Measurements from ENCODE around the gene LRBA.
"Not testable (repeated sequence)": the region's sequence is repeated elsewhere in the genome, so short reads cannot be mapped to it uniquely, and the experiment has no call there.

LRBA gene

DNA sequence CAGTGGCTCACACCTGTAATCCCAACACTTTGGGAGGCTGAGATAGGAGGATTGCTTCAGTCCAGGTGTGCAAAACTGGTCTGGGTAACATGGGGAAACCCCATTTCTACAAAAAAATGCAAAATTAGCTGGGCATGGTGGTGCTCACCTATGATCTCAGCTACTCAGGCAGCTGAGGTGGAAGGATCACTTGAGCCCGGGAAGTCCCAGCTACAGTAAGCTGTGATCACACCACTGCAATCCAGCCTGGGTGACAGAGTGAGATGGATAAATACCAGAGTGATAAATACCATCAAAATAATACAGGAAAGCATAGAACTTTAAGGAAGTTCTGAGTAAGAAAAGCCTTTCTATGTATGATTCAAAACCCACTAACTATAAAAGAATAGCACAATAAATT is 52.8 kb downstream of the LRBA start:
- DNase-seq (ENCODE audit: insufficient read length): no peak
- no peak for FAIRE-seq
- TF ChIP-seq POLR2A (IDR thresholded peaks at IDR 0.05; ENCODE audit: low read depth, low read length): no peak
- TF ChIP-seq POLR2AphosphoS5 (IDR thresholded peaks at IDR 0.05; ENCODE audit: low read depth, low read length): no peak
- no peak for TF ChIP-seq TAF1 (IDR thresholded peaks at IDR 0.05; ENCODE audit: borderline replicate concordance, low read depth, low read length)

DNA sequence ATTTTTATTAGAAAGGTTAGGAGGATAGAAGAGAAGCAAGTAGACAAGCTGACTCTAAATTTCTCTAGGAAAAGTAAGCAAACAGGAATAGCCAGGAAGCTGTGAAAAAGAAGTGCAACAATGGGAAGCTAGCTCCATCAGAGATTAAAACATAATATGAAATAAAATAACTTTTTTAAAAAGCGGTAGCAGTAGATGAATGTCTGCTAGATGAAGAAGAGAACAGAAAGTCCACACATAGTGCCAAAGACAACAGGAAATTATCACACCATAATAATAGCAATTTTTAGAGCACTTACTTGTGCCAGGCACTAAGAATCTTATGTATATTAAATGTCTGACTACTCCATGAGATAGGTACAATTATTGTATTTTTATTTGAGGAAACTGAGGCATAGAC is 53.5 kb downstream of the LRBA start:
- FAIRE-seq (no peak), DNase-seq (ENCODE audit: insufficient read length) (no peak)
- no peak for TF ChIP-seq TAF1 (IDR thresholded peaks at IDR 0.05; ENCODE audit: borderline replicate concordance, low read depth, low read length)
- no peak for TF ChIP-seq POLR2AphosphoS5 (IDR thresholded peaks at IDR 0.05; ENCODE audit: low read depth, low read length)
- no peak for TF ChIP-seq POLR2A (IDR thresholded peaks at IDR 0.05; ENCODE audit: low read depth, low read length)

DNA sequence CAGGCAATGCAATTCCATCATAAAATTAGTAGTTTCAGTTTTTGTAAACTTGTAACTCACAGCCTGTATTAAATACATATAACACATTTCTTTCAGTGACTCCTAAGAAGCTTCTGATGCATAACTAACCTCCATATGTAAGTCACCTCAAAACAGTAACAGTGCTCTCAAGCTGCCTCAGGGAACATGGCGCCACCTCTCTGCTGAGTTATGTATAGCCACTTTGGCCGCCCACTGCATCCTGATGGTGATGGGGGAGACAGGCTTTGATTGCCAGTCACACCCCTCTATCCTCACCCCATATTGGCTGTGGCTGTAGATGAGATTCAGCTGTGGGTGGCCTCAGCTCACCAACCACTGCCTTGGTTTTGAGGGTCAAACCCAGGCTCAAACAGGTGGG is 54.3 kb downstream of the LRBA start:
- TF ChIP-seq POLR2AphosphoS5 (IDR thresholded peaks at IDR 0.05; ENCODE audit: low read depth, low read length) (no peak), TAF1 (IDR thresholded peaks at IDR 0.05; ENCODE audit: borderline replicate concordance, low read depth, low read length) (no peak), POLR2A (IDR thresholded peaks at IDR 0.05; ENCODE audit: low read depth, low read length) (no peak)
- DNase-seq (ENCODE audit: insufficient read length) (no peak), FAIRE-seq (no peak)

DNA sequence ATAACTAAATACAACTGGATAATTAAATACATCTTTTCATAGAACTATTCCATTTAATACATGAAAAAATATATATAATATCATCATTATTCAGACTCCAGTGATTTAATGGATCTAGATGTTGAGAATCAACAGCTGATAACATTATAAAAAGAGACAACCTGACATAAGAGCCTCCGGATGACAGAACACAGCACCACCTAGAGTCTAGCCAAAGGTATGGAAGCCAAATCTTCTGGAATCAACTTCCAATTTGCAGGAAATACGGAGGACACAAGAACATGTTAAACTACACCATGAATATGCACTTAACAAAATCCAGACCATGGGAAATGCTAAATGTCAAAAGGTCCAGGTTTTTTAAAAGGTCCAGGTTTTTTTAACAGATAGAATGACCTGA is 55.0 kb downstream of the LRBA start:
- TF ChIP-seq POLR2A (IDR thresholded peaks at IDR 0.05; ENCODE audit: low read depth, low read length) (no peak), TAF1 (IDR thresholded peaks at IDR 0.05; ENCODE audit: borderline replicate concordance, low read depth, low read length) (no peak), POLR2AphosphoS5 (IDR thresholded peaks at IDR 0.05; ENCODE audit: low read depth, low read length) (no peak)
- no peak for FAIRE-seq

DNA sequence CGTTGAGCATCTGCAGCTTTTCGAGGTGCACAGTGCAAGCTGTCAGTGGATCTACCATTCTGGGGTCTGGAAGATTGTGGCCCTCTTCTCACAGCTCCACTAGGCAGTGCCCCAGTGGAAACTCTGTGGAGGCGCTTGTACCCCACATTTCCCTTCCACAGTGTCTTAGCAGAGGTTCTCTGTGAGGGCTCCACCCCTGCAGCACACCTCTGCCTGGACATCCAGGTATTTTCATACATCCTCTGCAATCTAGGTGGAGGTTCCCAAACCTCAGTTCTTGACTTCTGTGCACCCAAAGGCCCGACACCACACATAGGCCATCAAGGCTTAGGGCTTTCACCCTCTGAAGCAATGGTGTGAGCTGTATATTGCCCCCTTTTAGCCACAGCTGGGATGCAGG is 57.1 kb downstream of the LRBA start:
- not testable (repeated sequence) for FAIRE-seq; DNase-seq (ENCODE audit: insufficient read length)

More for the DNA sequence above, 55.0 kb downstream of the LRBA start:
- no peak for DNase-seq (ENCODE audit: insufficient read length)

DNA sequence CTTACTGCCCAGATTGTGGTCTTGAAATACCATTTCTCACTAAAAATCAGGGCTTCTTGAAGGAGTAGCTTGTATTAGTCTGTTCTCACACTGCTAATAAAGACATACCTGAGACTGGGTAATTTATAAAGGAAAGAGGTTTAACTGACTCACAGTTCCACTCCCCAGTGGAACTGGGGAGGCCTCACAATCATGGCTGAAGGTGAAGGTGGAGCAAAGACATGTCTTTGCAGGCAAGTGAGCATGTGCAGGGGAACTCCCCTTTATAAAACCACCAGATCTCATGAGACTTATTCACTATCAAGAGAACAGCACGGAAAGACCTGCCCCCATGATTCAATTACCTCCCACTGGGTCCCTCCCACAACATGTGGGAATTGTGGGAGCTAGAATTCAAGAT is 58.0 kb downstream of the LRBA start:
- FAIRE-seq; DNase-seq (ENCODE audit: insufficient read length): not testable (repeated sequence)

DNA sequence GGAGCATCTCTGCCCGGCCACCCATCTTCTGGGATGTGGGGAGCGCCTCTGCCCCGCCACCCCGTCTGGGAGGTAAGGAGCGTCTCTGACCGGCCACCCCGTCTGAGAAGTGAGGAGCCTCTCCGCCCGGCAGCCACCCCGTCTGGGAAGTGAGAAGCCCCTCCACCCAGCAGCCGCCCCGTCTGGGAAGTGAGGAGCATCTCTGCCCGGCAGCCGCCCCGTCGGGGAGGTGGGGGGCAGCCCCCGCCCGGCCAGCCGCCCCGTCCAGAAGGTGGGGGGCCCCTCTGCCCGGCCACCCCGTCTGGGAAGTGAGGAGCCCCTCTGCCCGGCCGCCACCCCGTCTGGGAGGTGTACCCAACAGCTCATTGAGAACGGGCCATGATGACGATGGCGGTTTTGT is 61.2 kb downstream of the LRBA start:
- not testable (repeated sequence) for DNase-seq (ENCODE audit: insufficient read length); FAIRE-seq

DNA sequence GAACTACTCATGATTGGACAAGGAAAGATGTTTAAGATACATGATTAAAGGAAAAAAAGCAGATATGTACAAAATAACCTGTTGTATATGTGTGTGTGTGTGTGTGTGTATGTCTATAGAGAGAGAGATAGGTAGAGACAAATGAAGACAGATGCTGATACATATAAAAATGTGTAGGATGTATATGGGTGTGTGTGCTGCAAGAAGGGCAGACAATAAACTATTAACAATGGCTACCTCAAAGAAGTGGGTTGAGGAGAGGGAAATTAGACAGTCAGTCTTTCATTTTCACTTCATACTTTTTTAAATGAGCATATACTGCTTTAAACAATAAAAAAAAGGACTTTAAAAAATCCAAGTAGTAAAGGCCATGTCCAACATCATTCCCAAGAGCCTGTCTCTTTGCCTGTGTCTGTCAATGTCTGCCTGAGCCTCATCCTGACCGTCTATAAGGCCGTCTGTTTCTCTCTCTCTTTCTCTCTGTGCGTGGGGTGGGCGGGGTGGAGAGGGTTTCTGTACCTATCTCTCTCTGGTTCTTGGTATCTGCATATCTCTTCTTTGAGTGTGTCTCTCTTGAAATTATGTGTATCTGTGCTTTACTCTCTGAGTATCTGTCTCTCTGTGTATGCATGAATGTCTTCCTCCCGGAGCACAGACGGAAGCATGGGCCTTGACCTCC is 62.8 kb downstream of the LRBA start:
- DNase-seq (ENCODE audit: insufficient read length) (no peak), FAIRE-seq (no peak)
- no peak for TF ChIP-seq POLR2AphosphoS5 (IDR thresholded peaks at IDR 0.05; ENCODE audit: low read depth, low read length)
- no peak for TF ChIP-seq POLR2A (IDR thresholded peaks at IDR 0.05; ENCODE audit: low read depth, low read length)
- TF ChIP-seq TAF1 (IDR thresholded peaks at IDR 0.05; ENCODE audit: borderline replicate concordance, low read depth, low read length): no peak

DNA sequence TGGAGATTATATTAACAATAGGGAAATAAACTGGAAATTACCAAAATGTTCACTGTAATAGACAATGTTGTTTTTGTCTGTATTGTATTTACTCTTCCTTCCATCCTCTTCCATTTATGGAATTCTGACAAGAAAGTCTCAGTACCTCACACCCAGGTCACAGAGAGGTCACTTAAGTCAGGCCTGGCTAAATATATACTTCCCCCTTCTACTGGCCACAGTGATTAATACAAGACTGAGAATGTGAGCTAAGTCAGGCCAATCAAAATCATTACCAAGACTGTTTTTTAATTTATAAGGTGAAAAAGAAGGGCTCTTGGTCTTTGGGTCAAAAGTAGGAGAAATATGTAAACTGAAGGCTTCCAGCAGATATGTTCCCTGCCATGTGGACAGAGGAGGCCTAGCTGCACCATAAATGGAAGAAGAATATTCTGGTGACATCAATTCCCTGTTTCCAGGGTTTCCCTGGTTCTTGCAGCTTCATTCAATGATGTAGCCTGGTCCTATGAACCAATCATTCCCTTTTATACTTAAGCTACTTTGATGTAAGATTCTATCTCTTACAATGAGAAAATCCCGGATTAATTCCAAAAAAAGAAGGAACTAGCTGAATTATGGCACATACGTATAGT is 64.3 kb downstream of the LRBA start:
- peak; percentile 70 for FAIRE-seq
- TF ChIP-seq TAF1 (IDR thresholded peaks at IDR 0.05; ENCODE audit: borderline replicate concordance, low read depth, low read length) (no peak), POLR2AphosphoS5 (IDR thresholded peaks at IDR 0.05; ENCODE audit: low read depth, low read length) (no peak), POLR2A (IDR thresholded peaks at IDR 0.05; ENCODE audit: low read depth, low read length) (no peak)
- DNase-seq (ENCODE audit: insufficient read length): no peak

DNA sequence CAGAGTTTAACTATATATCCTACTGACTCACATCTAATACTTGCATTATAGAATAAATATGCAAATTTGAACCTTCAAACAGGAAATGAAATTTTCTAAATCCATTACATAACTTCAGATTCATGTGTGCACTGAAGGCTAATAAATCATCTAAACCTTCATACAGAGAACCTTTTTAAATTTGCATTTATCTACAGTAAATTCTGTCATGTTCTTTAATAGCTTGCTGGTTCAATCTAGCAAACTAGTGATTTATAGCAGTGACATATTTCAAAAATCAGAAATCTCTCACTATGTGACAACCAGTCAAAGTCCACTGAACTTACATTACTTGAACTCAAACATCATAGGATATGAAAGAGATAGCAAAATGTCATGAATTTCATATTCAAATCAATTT is 65.1 kb downstream of the LRBA start:
- FAIRE-seq: no peak
- no peak for DNase-seq (ENCODE audit: insufficient read length)
- TF ChIP-seq TAF1 (IDR thresholded peaks at IDR 0.05; ENCODE audit: borderline replicate concordance, low read depth, low read length) (no peak), POLR2AphosphoS5 (IDR thresholded peaks at IDR 0.05; ENCODE audit: low read depth, low read length) (no peak), POLR2A (IDR thresholded peaks at IDR 0.05; ENCODE audit: low read depth, low read length) (no peak)

DNA sequence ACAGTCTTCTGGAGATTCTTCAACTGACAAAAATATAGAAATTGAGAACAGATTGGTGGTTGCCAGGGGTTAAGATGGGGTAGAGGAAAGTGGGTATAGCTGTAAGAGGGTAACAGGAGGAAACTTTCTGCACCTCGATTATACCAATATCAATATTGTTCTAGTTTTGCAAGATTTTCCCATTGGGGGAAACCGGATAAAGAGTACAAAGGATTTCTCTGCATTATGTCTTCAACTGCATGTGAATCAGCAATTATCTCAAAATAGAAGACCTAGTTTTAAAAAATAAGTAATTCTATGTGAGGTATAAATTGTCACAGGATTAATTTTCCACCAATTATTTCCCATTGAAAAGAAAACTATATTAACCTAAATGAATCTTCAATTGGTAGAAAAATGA is 65.7 kb downstream of the LRBA start:
- FAIRE-seq: no peak
- DNase-seq (ENCODE audit: insufficient read length): no peak
- TF ChIP-seq POLR2A (IDR thresholded peaks at IDR 0.05; ENCODE audit: low read depth, low read length) (no peak), POLR2AphosphoS5 (IDR thresholded peaks at IDR 0.05; ENCODE audit: low read depth, low read length) (no peak), TAF1 (IDR thresholded peaks at IDR 0.05; ENCODE audit: borderline replicate concordance, low read depth, low read length) (no peak)

DNA sequence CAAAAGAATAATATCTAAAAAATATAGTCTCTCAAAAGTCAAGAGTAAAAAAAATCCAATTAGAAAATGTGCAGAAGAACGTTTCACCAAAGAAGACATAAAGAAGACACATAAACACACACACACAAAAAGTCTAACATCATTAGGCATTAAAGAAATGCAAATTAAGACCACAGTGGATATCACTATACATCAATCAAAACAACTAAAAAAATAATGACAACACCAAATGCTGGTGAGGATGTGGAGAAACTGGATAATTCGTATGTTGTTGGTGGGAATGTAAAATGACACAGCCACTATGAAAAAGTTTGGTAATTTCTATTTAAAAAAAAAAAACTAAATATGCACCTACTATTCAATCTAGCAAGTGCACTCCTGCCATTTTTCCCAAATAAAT is 66.4 kb downstream of the LRBA start:
- DNase-seq (ENCODE audit: insufficient read length) (no peak), FAIRE-seq (no peak)
- TF ChIP-seq TAF1 (IDR thresholded peaks at IDR 0.05; ENCODE audit: borderline replicate concordance, low read depth, low read length): no peak
- no peak for TF ChIP-seq POLR2AphosphoS5 (IDR thresholded peaks at IDR 0.05; ENCODE audit: low read depth, low read length)
- TF ChIP-seq POLR2A (IDR thresholded peaks at IDR 0.05; ENCODE audit: low read depth, low read length): no peak

DNA sequence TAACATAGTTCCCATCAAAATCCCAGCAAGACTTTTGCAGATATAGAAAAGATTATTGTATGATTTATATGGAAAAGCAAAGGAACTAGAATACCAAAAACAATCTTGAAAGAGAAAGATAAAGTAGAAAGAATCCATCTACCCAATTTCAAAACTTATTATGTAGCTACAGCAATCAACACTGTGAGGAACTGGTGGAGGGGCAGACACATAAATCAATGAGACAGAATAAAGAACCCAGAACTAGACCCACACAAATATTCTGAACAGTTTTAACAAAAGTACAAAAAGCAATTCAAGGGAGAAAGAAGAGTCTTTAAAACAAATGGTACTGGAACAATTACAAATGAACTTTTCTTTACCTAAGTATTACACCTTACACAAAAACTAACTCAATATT is 67.0 kb downstream of the LRBA start:
- FAIRE-seq (no peak), DNase-seq (ENCODE audit: insufficient read length) (no peak)
- TF ChIP-seq POLR2A (IDR thresholded peaks at IDR 0.05; ENCODE audit: low read depth, low read length): no peak
- TF ChIP-seq POLR2AphosphoS5 (IDR thresholded peaks at IDR 0.05; ENCODE audit: low read depth, low read length): no peak
- no peak for TF ChIP-seq TAF1 (IDR thresholded peaks at IDR 0.05; ENCODE audit: borderline replicate concordance, low read depth, low read length)

Data from GM12892 (cell line).